AML-193 (cell line): ENCODE measurements around the gene ABCC4.

ENCODE experiments used
- DNase-seq, 2 experiments: peaks; one replicate each; lab custom pipeline; 2025; lab: John Stamatoyannopoulos, UW

The ABCC4 gene

DNA sequence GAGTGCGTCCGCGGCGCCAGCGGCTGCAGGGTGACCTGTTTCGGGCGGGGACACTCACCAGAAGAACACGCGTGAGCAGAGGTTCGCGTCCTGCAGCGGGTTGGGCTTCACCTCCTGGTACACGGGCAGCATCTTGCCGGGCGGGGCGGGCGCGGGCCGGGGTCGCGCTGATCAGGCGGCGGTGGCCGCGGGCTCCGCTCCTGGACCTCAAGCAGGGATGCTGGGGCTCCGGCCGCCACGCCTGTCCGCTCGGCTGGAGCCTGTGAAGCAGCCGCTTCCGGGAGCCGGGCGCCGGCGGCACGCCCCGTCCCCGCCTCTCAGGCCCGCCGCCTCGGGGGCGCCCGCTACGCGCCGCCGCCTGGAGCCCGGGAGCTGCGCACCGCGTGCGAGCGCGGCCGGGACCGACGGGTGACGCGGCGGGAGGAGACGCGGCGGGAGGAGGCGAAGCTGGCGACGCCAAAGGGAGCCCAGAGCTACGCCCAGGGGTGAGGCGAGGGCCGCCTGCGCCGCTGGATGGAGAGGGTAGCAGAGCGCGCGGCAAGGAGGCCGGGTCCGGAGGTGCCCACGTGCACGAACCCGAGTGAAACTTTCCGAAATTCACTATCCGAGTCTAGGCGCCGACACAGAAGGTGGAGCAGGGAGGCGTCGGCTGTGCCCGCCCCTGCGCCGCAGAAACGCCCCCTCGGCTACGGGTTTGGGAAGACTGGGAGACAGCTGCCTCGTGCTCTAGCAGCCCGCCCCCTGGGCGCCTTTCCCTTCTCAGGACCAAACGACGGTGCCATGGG, at the start of gene ABCC4:
TSS of gene ABCC4 (minus strand) at position 269 of the 785 bp plus-strand sequence. CDS start at position 132, 137 bp downstream.
- no peak for DNase-seq

DNA sequence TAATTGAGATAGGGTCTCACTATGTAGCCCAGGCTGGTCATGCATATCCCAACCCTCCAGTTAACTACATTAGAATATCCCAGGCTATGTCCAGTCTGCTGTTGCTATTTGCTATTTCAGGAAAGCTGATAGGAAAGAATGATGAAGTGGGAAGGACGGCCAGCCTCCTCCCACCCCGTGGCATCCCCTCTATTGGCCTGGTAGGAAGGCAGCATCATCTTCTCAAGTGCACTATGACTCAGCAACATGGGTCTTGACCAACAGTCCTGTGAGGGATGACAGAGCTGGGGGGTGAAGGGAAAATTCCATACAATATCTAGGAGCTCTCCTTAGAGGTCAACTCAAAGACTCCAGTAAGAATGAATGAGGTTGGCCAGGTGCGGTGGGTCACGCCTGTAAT, 48.0 kb upstream of the ABCC4 start:
- no peak for DNase-seq

DNA sequence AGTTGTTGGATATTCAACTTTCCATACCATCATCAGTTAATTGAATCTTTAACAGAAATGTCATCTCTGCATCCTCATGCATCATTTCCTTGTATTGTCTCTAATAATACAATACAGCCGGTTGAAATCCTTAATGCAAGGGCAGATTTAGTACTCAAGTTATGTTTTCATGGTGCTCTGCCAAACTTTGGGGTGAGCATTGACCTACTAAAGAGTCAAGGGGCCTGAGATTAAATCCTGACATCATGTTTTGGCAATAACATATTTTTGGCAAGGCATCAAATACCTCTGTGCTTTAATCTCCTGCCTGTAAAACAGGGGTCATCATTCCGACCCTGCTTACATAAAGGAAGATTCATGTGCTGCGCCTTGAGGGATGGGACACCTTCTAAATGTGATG, 42.7 kb upstream of the ABCC4 start:
- DNase-seq: no peak

- no peak for DNase-seq
Observed at GRCh38 chr13:95341441-95341840, 40.2 kb upstream of the ABCC4 start.

DNA sequence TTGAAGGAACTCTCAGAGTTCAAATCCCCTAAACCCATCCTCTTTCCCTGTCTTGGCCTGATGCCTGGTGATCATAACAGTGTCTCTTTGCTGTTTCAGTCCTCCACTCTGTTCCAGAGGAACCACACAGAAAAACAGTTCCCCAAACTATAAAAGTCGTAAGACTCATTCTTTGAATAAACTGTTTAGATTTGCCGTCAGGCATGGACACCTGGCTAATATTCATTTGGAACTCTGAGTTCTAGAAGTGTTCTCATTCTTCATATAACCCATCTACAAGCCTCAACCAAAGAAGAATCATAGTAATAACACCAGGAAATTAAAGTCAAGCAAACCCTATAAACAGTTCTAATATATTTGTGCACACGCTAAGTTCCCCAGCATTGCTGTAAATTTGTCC, 37.7 kb upstream of the ABCC4 start:
- DNase-seq: no peak

- no peak for DNase-seq
Observed at GRCh38 chr13:95337597-95337996, 36.3 kb upstream of the ABCC4 start.

DNA sequence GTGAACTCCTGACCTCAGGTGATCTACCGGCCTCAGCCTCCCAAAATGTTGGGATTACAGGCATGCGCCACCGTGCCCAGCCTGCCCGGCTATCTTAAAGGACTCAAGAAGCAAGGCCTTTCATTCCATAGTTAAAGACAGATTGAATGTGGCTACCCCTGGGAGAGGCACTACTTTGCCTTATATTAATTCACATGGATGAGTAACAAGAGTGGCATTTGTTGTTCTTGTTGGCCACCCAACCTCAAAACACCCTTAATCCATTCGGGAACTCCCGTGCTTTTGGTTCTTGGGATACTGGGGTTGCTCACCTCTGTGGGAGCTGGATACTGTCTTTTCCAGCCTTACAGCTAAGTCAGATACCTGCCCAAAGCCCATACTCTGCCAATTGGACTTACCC, 34.4 kb upstream of the ABCC4 start:
- DNase-seq: no peak

- no peak for DNase-seq
Observed at GRCh38 chr13:95328386-95328785, 27.1 kb upstream of the ABCC4 start.

GRCh38 chr13:95327190-95327589, 25.9 kb upstream of the ABCC4 start:
- no peak for DNase-seq

DNA sequence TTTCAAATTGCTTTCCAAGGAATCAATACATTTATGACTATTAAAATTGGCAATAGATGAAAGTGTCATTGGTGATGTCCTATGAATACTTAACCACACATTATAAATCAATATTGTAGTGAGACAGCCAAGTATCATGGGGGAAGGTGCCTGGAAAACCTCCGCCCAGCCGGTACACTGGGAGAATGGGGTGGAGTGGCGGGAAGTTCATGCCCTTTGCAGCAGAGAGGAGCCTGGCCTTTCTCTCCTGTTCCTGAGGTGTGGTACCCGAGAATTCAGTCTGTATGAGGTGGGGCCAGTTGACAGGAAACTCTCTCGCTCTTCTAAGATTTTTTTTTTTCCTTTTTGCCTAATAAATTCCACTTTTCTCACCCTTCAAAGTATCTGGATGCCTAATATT, 25.4 kb upstream of the ABCC4 start:
- no peak for DNase-seq

- no peak for DNase-seq
Observed at GRCh38 chr13:95325485-95325884, 24.2 kb upstream of the ABCC4 start.

- DNase-seq: no peak
Observed at GRCh38 chr13:95323930-95324662, 22.8 kb upstream of the ABCC4 start.

- DNase-seq: no peak
Observed at GRCh38 chr13:95319551-95320274, 18.5 kb upstream of the ABCC4 start.

DNA sequence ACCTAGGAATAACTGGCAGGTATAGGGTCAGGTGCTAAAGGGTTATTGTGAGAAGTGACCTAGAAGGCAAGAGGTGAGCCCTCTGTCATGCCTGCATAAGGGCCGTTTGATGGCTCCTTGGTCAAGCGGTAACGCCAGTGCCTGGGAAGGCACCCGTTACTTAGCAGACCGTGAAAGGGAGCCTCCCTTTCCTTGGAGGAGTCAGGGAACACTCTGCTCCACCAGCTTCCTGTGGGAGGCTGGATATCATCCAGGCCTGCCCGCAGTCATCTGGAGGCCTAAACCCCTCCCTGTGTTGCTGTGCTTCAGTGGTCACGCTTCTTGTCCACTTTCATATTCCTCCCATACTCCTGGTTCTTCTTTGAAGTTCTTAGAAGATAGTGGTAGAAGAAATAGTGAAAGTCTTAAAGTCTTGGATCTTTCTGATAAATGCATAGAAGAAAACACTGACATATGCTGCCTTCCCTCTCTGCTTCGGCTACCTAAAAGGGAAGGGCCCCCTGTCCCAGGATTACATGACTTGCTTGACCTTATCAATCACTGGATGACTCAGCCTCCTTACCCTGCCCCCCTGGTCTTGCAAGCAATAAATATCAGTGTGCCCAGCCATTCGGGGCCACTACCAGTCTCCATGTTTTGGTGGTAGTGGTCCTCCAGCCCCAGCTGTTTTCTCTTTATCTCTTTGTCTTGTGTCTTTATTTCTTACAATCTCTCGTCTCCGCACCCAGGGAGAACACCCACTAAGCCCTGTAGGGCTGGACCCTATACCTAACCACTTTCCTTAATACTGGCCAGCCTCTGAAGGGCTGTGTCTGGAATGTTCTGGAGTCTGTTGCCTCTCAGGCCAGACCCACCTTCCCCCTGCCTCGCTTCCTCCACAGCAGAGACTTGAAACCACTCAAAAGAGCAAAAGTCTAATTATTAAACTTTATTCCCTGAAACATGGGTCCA, 16.1 kb upstream of the ABCC4 start:
- no peak for DNase-seq

DNA sequence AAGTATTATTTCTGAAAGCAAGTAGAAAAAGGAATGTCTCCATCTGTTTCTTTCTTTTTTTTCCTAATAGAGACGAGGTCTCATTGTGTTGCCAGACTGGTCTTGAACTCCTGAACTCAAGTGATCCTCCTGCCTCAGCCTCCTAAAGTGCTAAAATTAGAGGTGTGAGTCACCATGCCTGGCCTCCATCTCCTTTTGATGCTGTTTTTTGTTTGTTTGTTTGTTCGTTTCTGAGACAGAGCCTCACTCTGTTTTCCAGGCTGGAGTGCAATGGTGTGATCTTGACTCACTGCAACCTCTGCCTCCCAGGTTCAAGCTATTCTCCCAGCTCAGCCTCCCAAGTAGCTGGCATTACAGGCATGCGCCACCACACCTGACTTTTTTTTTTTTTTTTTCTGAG, 14.5 kb upstream of the ABCC4 start:
- DNase-seq: no peak

DNA sequence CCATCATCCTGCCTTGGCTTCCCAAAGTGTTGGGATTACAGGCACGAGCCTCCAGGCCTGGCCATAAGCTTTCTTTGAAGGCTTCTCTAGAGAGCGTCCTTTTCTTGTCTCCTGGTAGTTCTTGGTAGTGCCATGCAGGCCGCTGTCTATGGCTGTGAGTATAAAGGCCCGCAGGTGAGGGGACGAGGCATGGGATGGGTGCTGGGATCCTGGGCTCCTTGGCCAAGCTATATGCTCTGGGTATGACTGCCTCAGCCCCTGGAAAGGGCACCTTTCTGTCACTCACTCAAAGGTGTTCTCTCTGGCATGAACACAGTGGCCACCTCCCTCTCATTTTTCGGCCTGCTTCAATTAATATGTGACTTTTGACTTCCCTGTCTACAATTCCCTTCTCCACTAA, 6.3 kb upstream of the ABCC4 start:
- no peak for DNase-seq

DNA sequence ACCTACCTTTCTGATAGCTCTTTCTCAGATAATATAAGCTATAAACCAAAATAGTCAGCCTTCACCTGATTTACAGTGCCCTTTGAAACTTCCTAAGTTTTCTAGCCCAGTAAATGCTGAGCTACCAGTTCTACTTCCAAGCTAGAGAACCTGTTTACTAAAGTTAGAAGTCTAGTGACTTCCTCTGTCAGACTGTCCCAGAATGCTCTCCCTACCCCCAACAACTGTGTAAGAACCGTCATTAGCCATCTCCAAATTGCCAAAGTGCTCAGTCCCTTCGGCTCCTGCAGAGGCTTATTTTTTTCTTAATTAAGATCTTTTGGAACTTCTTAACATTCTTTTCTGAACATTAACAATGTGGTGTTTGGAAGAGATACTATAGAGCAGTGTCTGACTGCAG, 3.2 kb upstream of the ABCC4 start:
- DNase-seq: no peak

DNA sequence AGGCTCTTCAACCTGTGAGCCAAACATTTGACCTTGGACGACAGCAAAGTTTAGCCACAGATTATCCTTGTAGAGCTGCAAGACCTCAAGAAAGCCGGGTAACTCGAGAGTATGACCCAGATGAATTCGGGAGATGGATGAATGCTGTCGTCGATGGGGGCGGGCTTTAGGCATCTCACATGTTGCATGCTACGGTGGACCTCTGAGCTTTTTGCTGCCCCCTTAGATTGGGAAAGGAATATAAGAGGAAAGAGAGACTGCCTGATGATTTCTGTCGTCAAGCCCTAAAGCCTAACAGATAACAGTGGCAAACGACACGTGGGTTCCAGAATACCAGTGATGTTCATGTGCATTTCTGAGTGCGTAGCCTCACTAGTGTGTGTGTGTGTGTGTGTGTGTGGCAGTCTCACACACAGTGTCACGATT, 730 bp upstream of the ABCC4 start:
- DNase-seq: no peak

GRCh38 chr13:95300625-95301182, 547 bp downstream of the ABCC4 start:
- DNase-seq: no peak

DNA sequence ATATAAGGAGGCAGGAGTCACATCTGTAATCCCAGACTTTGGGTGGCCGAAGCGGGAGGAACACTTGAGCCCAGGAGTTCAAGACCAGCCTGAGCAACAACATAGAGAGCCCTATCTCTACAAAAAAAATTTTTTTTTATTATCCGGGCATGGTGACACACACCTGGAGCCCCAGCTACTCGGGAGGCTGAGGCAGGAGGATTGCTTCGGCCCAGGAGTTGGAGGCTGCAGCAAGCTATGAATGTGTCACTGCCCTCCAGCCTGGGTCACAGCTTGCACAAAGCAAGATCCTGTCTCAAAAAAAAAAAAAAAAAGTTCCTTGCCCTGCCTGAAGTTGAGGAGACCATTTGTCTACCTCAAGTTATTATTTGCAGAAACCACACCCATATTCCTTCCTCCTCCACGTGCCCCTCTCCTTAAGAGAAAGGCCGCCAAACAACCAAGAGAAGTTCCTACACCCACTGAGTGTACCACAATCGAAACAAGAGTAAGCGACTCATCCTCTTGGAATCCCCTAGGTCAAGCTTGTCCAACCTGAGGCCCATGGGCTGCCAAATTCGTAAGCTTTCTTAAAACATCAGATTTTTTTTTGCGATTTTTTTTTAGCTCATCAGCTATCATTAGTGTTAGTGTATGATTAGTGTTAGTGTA, 2.2 kb downstream of the ABCC4 start:
- no peak for DNase-seq
